Adrenal gland (tissue), 12 donors: ENCODE measurements around the gene IGSF6. TPM values are rescaled to one million over a fixed set of nuclear protein-coding genes. Genes with fewer than 3 reads are reported as not detected.
"Not testable (repeated sequence)": the region's sequence is repeated elsewhere in the genome, so short reads cannot be mapped to it uniquely, and the experiment has no call there.

Experiments
- DNase-seq, 7 donors: peaks; one replicate each; pipeline ENCODE4 v3.0.0-alpha.2; 2019 to 2020
- H3K27ac ChIP-seq, 5 donors: fragments of 200-600 bp; sonication (generic) in 4 of 5; 1 replicate in 3 of 5; 2 replicates in 2 of 5; pipeline versions ENCODE4 v1.5.1 to v1.8.0; 2016 to 2020; ENCODE audit warnings: mild to moderate bottlenecking in 1 of 5
- H3K27me3 ChIP-seq: fragments of 200-600 bp; 2 replicates; pipeline ENCODE4 v1.8.0; 2021
- H3K36me3 ChIP-seq, 2 donors: fragments of 200-600 bp; replicated peaks in 1 of 2; 1 replicate in 1 of 2; 2 replicates in 1 of 2; pipeline versions ENCODE4 v1.5.1 to v1.8.0; 2018 to 2022
- H3K4me1 ChIP-seq, 2 donors: fragments of 200-600 bp; replicated peaks in 1 of 2; 1 replicate in 1 of 2; 2 replicates in 1 of 2; pipeline versions ENCODE4 v1.5.1 to v1.8.0; 2018 to 2021
- H3K4me3 ChIP-seq, 4 donors: fragments of 200-600 bp; sonication (generic) in 3 of 4; one replicate each; pipeline ENCODE4 v1.5.1; 2016 to 2018
- H3K9me3 ChIP-seq, 3 donors: fragments of 200-600 bp; sonication (generic) in 1 of 3; replicated peaks in 1 of 3; 1 replicate in 2 of 3; 2 replicates in 1 of 3; pipeline versions ENCODE4 v1.5.1 to v1.8.0; 2016 to 2021
- POLR2A ChIP-seq, 2 donors: fragments of 450-650 bp; IDR thresholded peaks; one replicate each; pipeline ENCODE4 v1.6.1; 2017; ENCODE audit warnings: antibody characterized with exemption in 2 of 2, mild to moderate bottlenecking in 2 of 2, moderate library complexity in 1 of 2
- WGBS, 4 donors: extraction: QIAGEN DNeasy Blood & Tissue Kit in 2 of 4; methylation state at CpG; one replicate each; pipeline versions ENCODE4 v1.1.5 to v1.1.7; 2013 to 2017; 5-methylcytosine and 5-hydroxymethylcytosine counted together
- intact Hi-C, 2 donors: fragments of 100-400 bp; cut with DNase I; formaldehyde crosslinking; loops; one replicate each; pipeline versions ENCODE4 v1.14.1 to v1.15.0; 2022 to 2023
- polyA plus RNA-seq, 3 donors: library from polyadenylated mRNA; stranded (reverse); fragments of 200-250 nt in 2 of 3; fragments of 350-450 nt in 1 of 3; fragmentation: Illumina TruSeq in 1 of 3; extraction: RNeasy Lipid Tissue Mini Kit (QIAGEN cat#74804) in 1 of 3; gene quantifications; one replicate each; pipeline ENCODE4 v1.2.3, GENCODE V29; 2013 to 2014
- total RNA-seq, 9 donors: library from RNA; depleted of rRNA in 4 of 9; stranded (reverse); fragments of >200 nt in 4 of 9; fragments of 120-200 nt in 1 of 9; fragmentation: NEBNext Ultra II Directional in 1 of 9; extraction: Animal tissue kit (Norgen Biotek cat#: 25700) in 1 of 9; gene quantifications; one replicate each; pipeline versions ENCODE4 v1.1.0 to v1.2.4, GENCODE V29; 2013 to 2023
- TF ChIP-seq, protein P1 (sequence below), 6 experiments: fragments of 450-650 bp in 4 of 6; fragments of 200-600 bp in 2 of 6; sonication (generic) in 1 of 6; IDR thresholded peaks; 1 replicate in 5 of 6; 2 replicates in 1 of 6; pipeline versions ENCODE4 v1.5.1 to v1.8.0; 2016 to 2021; ENCODE audit warnings: antibody characterized with exemption in 6 of 6, mild to moderate bottlenecking in 2 of 6, moderate library complexity in 1 of 6
- donor health status: healthy with polysubstance abuse.
- donor health status: Bipolar disorder and iron deficiency.
- donor health status: DM: yes; HTN: yes; CAD: no.
- donor health status: DM: no; HTN: no; CAD: no.
- donor health status: DM: no; HTN: no; CAD: no.
- donor health status: DM: yes; HTN: yes; CAD: no.

Gene IGSF6
- total and polyA plus RNA-seq, 12 donors = 3.3 to 35.6 (median 9.1) TPM

- no peaks in the 10 kb centered on the region for H3K27me3 ChIP-seq
- DNase-seq = peak in 4 of 7 donors; percentile 21 to 52 (median 26)
- H3K36me3 ChIP-seq = no peaks in the 10 kb centered on the region
- H3K4me1 ChIP-seq = no peaks in the 10 kb centered on the region
- intact Hi-C loops = no loop called here
- no peak overlapping the region for H3K27ac ChIP-seq
- TF ChIP-seq, protein P1, sequence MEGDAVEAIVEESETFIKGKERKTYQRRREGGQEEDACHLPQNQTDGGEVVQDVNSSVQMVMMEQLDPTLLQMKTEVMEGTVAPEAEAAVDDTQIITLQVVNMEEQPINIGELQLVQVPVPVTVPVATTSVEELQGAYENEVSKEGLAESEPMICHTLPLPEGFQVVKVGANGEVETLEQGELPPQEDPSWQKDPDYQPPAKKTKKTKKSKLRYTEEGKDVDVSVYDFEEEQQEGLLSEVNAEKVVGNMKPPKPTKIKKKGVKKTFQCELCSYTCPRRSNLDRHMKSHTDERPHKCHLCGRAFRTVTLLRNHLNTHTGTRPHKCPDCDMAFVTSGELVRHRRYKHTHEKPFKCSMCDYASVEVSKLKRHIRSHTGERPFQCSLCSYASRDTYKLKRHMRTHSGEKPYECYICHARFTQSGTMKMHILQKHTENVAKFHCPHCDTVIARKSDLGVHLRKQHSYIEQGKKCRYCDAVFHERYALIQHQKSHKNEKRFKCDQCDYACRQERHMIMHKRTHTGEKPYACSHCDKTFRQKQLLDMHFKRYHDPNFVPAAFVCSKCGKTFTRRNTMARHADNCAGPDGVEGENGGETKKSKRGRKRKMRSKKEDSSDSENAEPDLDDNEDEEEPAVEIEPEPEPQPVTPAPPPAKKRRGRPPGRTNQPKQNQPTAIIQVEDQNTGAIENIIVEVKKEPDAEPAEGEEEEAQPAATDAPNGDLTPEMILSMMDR (IDR thresholded peaks at IDR 0.05) = peak in 1 of 6 experiments; percentile 40
- TF ChIP-seq POLR2A (IDR thresholded peaks at IDR 0.05) = no peak
- 27 to 43% (median 39%) methylated on average over 6 of the region's 6 CpGs for WGBS, 4 donors
- no peaks in the 10 kb centered on the region for H3K9me3 ChIP-seq
- H3K4me3 ChIP-seq = no peak overlapping the region
Measured at GRCh38 chr16:21684199-21684598, 31.8 kb upstream of the IGSF6 start.

DNA sequence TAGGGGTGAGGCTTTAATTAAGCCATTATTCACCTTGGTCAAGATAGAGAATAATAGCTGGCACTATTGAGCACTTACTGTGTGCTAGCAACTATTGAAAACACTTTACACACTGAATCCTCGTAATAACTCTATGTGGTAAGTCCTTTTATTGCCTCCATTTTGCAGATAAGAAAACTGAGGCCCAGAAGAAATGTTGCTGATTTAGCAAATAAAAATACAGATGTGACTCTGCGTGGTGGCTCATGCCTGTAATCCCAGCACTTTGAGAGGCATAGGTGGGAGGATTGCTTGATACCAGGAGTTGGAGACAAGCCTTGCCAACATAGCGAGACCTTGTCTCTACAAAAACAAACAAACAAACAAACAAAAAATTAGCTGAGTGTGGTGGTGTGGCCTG is 30.8 kb upstream of the IGSF6 start:
- Histone ChIP-seq H3K9me3 (no peaks in the 10 kb centered on the region), H3K36me3 (no peaks in the 10 kb centered on the region), H3K27me3 (no peaks in the 10 kb centered on the region), H3K4me1 (no peaks in the 10 kb centered on the region), H3K27ac (no peak overlapping the region), H3K4me3 (no peak overlapping the region)
- no peak for DNase-seq
- no peak for TF ChIP-seq POLR2A (IDR thresholded peaks at IDR 0.05)
- TF ChIP-seq, protein P1 (IDR thresholded peaks at IDR 0.05) = no peak
- intact Hi-C loops = no loop called here
- 85 to 92% (median 86%) methylated on average over 3 of the region's 3 CpGs for whole genome bisulfite sequencing, 4 donors

DNA sequence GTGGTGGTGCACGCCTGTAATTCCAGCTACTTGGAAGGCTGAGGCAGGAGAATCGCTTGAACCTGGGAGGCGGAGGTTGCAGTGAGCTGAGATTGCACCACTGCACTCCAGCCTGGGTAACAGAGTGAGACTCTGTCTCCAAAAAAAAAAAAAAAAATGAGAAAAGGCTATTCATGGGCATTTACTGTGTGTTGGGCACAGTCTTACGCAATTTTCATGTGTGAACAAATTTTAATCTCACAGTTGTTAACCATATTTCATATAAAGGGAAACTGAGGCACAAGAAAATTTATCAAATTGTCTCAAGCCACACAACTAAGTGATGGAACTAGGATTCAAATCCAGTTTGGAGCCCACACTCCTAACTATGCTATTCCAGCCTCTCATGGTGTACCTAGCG is 28.3 kb upstream of the IGSF6 start:
- DNase-seq, H3K4me3 ChIP-seq, H3K4me1 ChIP-seq, intact Hi-C loops, H3K9me3 ChIP-seq, H3K27me3 ChIP-seq, H3K27ac ChIP-seq, H3K36me3 ChIP-seq: not testable (repeated sequence)
- WGBS, 4 donors = 87 to 91% (median 89%) methylated on average over 5 of the region's 5 CpGs

GRCh38 chr16:21674456-21674855 is 22.0 kb upstream of the IGSF6 start:
- H3K36me3 ChIP-seq, H3K4me3 ChIP-seq, DNase-seq, H3K27me3 ChIP-seq, H3K4me1 ChIP-seq, H3K9me3 ChIP-seq, intact Hi-C loops, H3K27ac ChIP-seq: not testable (repeated sequence)
- 84 to 96% (median 87%) methylated on average over 4 of the region's 4 CpGs for WGBS, 4 donors

- Histone ChIP-seq H3K36me3 (no peaks in the 10 kb centered on the region), H3K27ac (no peak overlapping the region), H3K9me3 (no peaks in the 10 kb centered on the region), H3K4me3 (no peak overlapping the region), H3K27me3 (no peaks in the 10 kb centered on the region), H3K4me1 (no peaks in the 10 kb centered on the region)
- no peak for DNase-seq
- no peak for TF ChIP-seq POLR2A (IDR thresholded peaks at IDR 0.05)
- TF ChIP-seq, protein P1 (IDR thresholded peaks at IDR 0.05) = no peak
- intact Hi-C loops = no loop called here
- 91 to 96% (median 95%) methylated on average over 3 of the region's 3 CpGs for WGBS, 4 donors
Measured at GRCh38 chr16:21673469-21673868, 21.1 kb upstream of the IGSF6 start.
